NCI-H2196 (cell line): ENCODE data around the gene DDX52.
"Not testable (repeated sequence)": the region's sequence is repeated elsewhere in the genome, so short reads cannot be mapped to it uniquely, and the experiment has no call there.

Experiments used
- DNase-seq: peaks from one replicate; lab custom pipeline; 2025; ENCODE audit not compliant: unreplicated experiment; lab: John Stamatoyannopoulos, UW

The DDX52 gene

GRCh38 chr17:37643118-37643766 is at the start of gene DDX52:
Gene DDX52 (minus strand): TSS chr17:37643446. CDS start chr17:37643420, 26 bp downstream.
- peak; percentile 73 for DNase-seq

GRCh38 chr17:37691807-37692206 is 48.6 kb upstream of the DDX52 start:
- no peak for DNase-seq

GRCh38 chr17:37689317-37689716 is 46.1 kb upstream of the DDX52 start:
- DNase-seq: no peak

GRCh38 chr17:37683454-37683984 is 40.3 kb upstream of the DDX52 start:
- no peak for DNase-seq

GRCh38 chr17:37682007-37682406 is 38.8 kb upstream of the DDX52 start:
- DNase-seq: no peak

- not testable (repeated sequence) for DNase-seq
Observed at GRCh38 chr17:37679995-37680394, 36.7 kb upstream of the DDX52 start.

GRCh38 chr17:37678036-37678435 is 34.8 kb upstream of the DDX52 start:
- DNase-seq: no peak

GRCh38 chr17:37677021-37677420 is 33.8 kb upstream of the DDX52 start:
- DNase-seq: no peak

- DNase-seq: no peak
Observed at GRCh38 chr17:37676115-37676925, 33.1 kb upstream of the DDX52 start.

GRCh38 chr17:37674511-37674910 is 31.3 kb upstream of the DDX52 start:
- no peak for DNase-seq

GRCh38 chr17:37673386-37673785 is 30.1 kb upstream of the DDX52 start:
- no peak for DNase-seq

GRCh38 chr17:37672548-37673078 is 29.4 kb upstream of the DDX52 start:
- no peak for DNase-seq

GRCh38 chr17:37671824-37672547 is 28.7 kb upstream of the DDX52 start:
- no peak for DNase-seq

GRCh38 chr17:37671028-37671823 is 28.0 kb upstream of the DDX52 start:
- DNase-seq: no peak

- DNase-seq: no peak
Observed at GRCh38 chr17:37667039-37667438, 23.8 kb upstream of the DDX52 start.

GRCh38 chr17:37664214-37664613 is 21.0 kb upstream of the DDX52 start:
- DNase-seq: no peak

- no peak for DNase-seq
Observed at GRCh38 chr17:37662353-37662752, 19.1 kb upstream of the DDX52 start.

- DNase-seq: no peak
Observed at GRCh38 chr17:37661400-37662014, 18.3 kb upstream of the DDX52 start.

- DNase-seq: no peak
Observed at GRCh38 chr17:37659925-37660324, 16.7 kb upstream of the DDX52 start.

GRCh38 chr17:37657202-37657601 is 14.0 kb upstream of the DDX52 start:
- DNase-seq: no peak
